ENCODE results near the gene CD164L2.

Gene CD164L2

GRCh38 chr1:27345272-27345671, 37.9 kb downstream of the CD164L2 start:
- no peak overlapping the region for H3K4me3 ChIP-seq (replicated peaks in 1 of 2; ENCODE audit: low read depth in 2 of 2, low read length in 2 of 2)
- TF ChIP-seq CTCF (IDR thresholded peaks at IDR 0.05; ENCODE audit: low read depth, low read length), result no peak
- no peak for DNase-seq (ENCODE audit: low read depth in 2 of 2)

DNA sequence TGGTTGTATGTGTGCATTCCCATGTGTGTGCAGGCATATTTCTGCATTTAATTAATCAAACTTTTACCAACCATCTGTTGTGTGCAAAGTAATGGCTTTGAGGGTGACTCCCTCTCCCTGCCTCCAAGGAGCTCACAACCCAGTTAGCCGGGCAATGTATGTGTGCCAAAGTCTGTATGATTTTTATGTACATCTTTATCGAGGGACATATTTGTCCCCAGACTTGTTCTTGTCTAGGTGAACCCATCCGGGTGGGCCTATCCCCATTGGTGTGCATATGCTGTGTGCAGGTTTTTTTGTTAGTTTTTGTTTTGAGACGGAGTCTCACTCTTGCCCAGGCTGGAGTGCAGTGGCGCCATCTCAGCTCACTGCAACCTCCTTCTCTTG, 39.5 kb downstream of the CD164L2 start:
- no peak for DNase-seq (ENCODE audit: low read depth in 2 of 2)
- H3K4me3 ChIP-seq (replicated peaks in 1 of 2; ENCODE audit: low read depth in 2 of 2, low read length in 2 of 2), result no peak overlapping the region
- TF ChIP-seq CTCF (IDR thresholded peaks at IDR 0.05; ENCODE audit: low read depth, low read length), result no peak

GRCh38 chr1:27342778-27343638, 40.1 kb downstream of the CD164L2 start:
- TF ChIP-seq CTCF (IDR thresholded peaks at IDR 0.05; ENCODE audit: low read depth, low read length), result no peak
- no peak for DNase-seq (ENCODE audit: low read depth in 2 of 2)
- H3K4me3 ChIP-seq (replicated peaks in 1 of 2; ENCODE audit: low read depth in 2 of 2, low read length in 2 of 2), result no peak overlapping the region

GRCh38 chr1:27342391-27342777, 40.7 kb downstream of the CD164L2 start:
- no peak for TF ChIP-seq CTCF (IDR thresholded peaks at IDR 0.05; ENCODE audit: low read depth, low read length)
- DNase-seq (ENCODE audit: low read depth in 2 of 2), result no peak
- H3K4me3 ChIP-seq (replicated peaks in 1 of 2; ENCODE audit: low read depth in 2 of 2, low read length in 2 of 2), result no peak overlapping the region

DNA sequence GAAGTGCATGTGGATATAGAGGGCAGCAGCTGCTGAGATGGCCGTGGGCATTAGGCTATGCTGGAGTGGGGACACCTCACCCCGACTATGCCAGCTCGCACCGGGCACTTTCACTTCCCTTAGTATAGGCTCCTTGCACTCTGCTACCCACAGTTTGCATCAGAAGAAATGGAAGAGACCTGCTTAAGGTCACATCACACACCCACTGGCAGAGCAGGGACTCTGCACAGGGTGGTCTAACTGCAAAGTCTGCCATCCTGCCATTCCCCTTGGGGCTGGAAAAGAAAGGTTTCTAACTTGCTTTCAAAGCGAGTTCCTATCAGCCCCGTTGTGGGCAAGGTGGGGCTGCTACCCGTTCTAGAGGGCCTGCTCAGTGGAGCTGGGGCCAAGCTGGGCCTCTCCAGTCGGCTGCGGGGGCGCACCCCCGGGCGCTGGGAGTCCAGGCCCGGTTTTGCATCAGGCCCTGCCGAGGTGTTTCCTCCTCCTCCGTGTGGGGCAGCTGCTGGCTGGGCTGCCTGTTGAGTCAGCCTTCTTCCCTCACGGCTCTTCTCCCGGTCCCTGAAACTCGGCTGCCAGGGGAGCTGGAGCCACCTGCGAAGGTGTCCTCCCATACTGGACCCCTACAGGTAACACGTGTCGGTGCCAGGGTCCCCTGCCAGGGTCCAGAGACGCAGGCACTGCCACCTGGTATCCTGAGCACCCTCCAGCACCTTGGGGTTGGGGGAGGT, 41.4 kb downstream of the CD164L2 start, which contains the start of gene SYTL1:
Gene SYTL1, plus strand, starts transcription at position 498 of the 728 bp plus-strand sequence. CDS start 3,313 bp downstream, outside the sequence.
- DNase-seq (ENCODE audit: low read depth in 2 of 2), result peak; percentile 61 to 71
- TF ChIP-seq CTCF (IDR thresholded peaks at IDR 0.05; ENCODE audit: low read depth, low read length), result no peak
- no peak within 1 kb of the TSS for H3K4me3 ChIP-seq (replicated peaks in 1 of 2; ENCODE audit: low read depth in 2 of 2, low read length in 2 of 2)

GRCh38 chr1:27339213-27339612, 43.9 kb downstream of the CD164L2 start:
- no peak for DNase-seq (ENCODE audit: low read depth in 2 of 2)
- TF ChIP-seq CTCF (IDR thresholded peaks at IDR 0.05; ENCODE audit: low read depth, low read length), result no peak
- H3K4me3 ChIP-seq (replicated peaks in 1 of 2; ENCODE audit: low read depth in 2 of 2, low read length in 2 of 2), result no peak overlapping the region
